ENCODE data around the gene EHD1.

The EHD1 gene

GRCh38 chr11:64832467-64833197 lies 45.8 kb downstream of the EHD1 start:
- DNase-seq (ENCODE audit: low read depth), result no peak
- H3K4me3 ChIP-seq (ENCODE audit: low read depth, low read length), result no peak overlapping the region
- TF ChIP-seq CTCF (IDR thresholded peaks at IDR 0.05; ENCODE audit: low read depth, low read length, missing control alignments), result no peak

- no peak for DNase-seq (ENCODE audit: low read depth)
- no peak overlapping the region for H3K4me3 ChIP-seq (ENCODE audit: low read depth, low read length)
- no peak for TF ChIP-seq CTCF (IDR thresholded peaks at IDR 0.05; ENCODE audit: low read depth, low read length, missing control alignments)
These were observed 47.0 kb downstream of the EHD1 start for GRCh38 chr11:64831411-64831891.

GRCh38 chr11:64829536-64830251 lies 48.7 kb downstream of the EHD1 start:
- TF ChIP-seq CTCF (IDR thresholded peaks at IDR 0.05; ENCODE audit: low read depth, low read length, missing control alignments), result no peak
- no peak overlapping the region for H3K4me3 ChIP-seq (ENCODE audit: low read depth, low read length)
- DNase-seq (ENCODE audit: low read depth), result no peak

GRCh38 chr11:64827451-64827839 lies 51.0 kb downstream of the EHD1 start:
- DNase-seq (ENCODE audit: low read depth), result no peak
- no peak overlapping the region for H3K4me3 ChIP-seq (ENCODE audit: low read depth, low read length)
- no peak for TF ChIP-seq CTCF (IDR thresholded peaks at IDR 0.05; ENCODE audit: low read depth, low read length, missing control alignments)

- no peak for DNase-seq (ENCODE audit: low read depth)
- TF ChIP-seq CTCF (IDR thresholded peaks at IDR 0.05; ENCODE audit: low read depth, low read length, missing control alignments), result no peak
These were observed 51.6 kb downstream of the EHD1 start for GRCh38 chr11:64826578-64827450.

GRCh38 chr11:64826062-64826461 lies 52.4 kb downstream of the EHD1 start:
- no peak overlapping the region for H3K4me3 ChIP-seq (ENCODE audit: low read depth, low read length)

More at GRCh38 chr11:64826578-64827450, 51.6 kb downstream of the EHD1 start:
- H3K4me3 ChIP-seq (ENCODE audit: low read depth, low read length), result no peak overlapping the region

More at GRCh38 chr11:64826062-64826461, 52.4 kb downstream of the EHD1 start:
- TF ChIP-seq CTCF (IDR thresholded peaks at IDR 0.05; ENCODE audit: low read depth, low read length, missing control alignments), result no peak
- DNase-seq (ENCODE audit: low read depth), result no peak
